Uterus (tissue), 4 donors: ENCODE results near the gene A2ML1. TPM values are rescaled to one million over a fixed set of nuclear protein-coding genes. Genes with fewer than 3 reads are reported as not detected.
"Not testable (repeated sequence)": the region's sequence is repeated elsewhere in the genome, so short reads cannot be mapped to it uniquely, and the experiment has no call there.

Experiments used
- DNase-seq, 2 donors: peaks; one replicate each; pipeline ENCODE4 v3.0.0-alpha.2; 2019 to 2020
- H3K27ac ChIP-seq, 2 donors: fragments of 200-600 bp; sonication (generic); 1 replicate in 1 of 2; 2 replicates in 1 of 2; pipeline ENCODE4 v1.5.1; 2016 to 2018
- H3K27me3 ChIP-seq, 2 donors: fragments of 200-600 bp; sonication (generic); one replicate each; pipeline ENCODE4 v1.5.1; 2018 to 2019; ENCODE audit warnings: control low read depth in 1 of 2
- H3K36me3 ChIP-seq, 2 donors: fragments of 200-600 bp; sonication (generic); one replicate each; pipeline ENCODE4 v1.5.1; 2019; ENCODE audit warnings: control low read depth in 1 of 2
- H3K4me1 ChIP-seq, 2 donors: fragments of 200-600 bp; sonication (generic); one replicate each; pipeline ENCODE4 v1.5.1; 2018 to 2019; ENCODE audit warnings: control low read depth in 1 of 2
- H3K4me3 ChIP-seq, 2 donors: fragments of 200-600 bp; sonication (generic); 1 replicate in 1 of 2; 2 replicates in 1 of 2; pipeline ENCODE4 v1.5.1; 2018 to 2019; ENCODE audit warnings: mild to moderate bottlenecking in 1 of 2
- H3K9me3 ChIP-seq, 2 donors: fragments of 200-600 bp; sonication (generic); one replicate each; pipeline ENCODE4 v1.5.1; 2019; ENCODE audit warnings: control low read depth in 1 of 2
- POLR2A ChIP-seq, 2 donors: fragments of 450-650 bp; IDR thresholded peaks; one replicate each; pipeline ENCODE4 v1.6.1; 2016; ENCODE audit warnings: antibody characterized with exemption in 2 of 2, mild to moderate bottlenecking in 1 of 2, moderate library complexity in 1 of 2
- intact Hi-C: fragments of 100-400 bp; cut with DNase I; formaldehyde crosslinking; loops from one replicate; pipeline ENCODE4 v1.15.1; 2023; ENCODE audit warnings: low total_unique reads
- total RNA-seq, 4 donors: library from RNA; depleted of rRNA in 3 of 4; stranded (reverse); fragments of >200 nt in 3 of 4; gene quantifications; one replicate each; pipeline versions ENCODE4 v1.1.0 to v1.2.4, GENCODE V29; 2014 to 2023
- TF ChIP-seq, protein P1 (sequence below), 4 experiments: fragments of 200-600 bp in 2 of 4; fragments of 450-650 bp in 2 of 4; sonication (generic) in 2 of 4; IDR thresholded peaks; one replicate each; pipeline ENCODE4 v1.5.1; 2016 to 2019; ENCODE audit warnings: antibody characterized with exemption in 4 of 4, mild to moderate bottlenecking in 2 of 4, moderate library complexity in 1 of 4
- donor health status: DM: yes; HTN: yes; CAD: no.

The A2ML1 gene
- total RNA-seq, 4 donors from 2014 or later = 1.0 to 1.5 TPM; not detected in 2

DNA sequence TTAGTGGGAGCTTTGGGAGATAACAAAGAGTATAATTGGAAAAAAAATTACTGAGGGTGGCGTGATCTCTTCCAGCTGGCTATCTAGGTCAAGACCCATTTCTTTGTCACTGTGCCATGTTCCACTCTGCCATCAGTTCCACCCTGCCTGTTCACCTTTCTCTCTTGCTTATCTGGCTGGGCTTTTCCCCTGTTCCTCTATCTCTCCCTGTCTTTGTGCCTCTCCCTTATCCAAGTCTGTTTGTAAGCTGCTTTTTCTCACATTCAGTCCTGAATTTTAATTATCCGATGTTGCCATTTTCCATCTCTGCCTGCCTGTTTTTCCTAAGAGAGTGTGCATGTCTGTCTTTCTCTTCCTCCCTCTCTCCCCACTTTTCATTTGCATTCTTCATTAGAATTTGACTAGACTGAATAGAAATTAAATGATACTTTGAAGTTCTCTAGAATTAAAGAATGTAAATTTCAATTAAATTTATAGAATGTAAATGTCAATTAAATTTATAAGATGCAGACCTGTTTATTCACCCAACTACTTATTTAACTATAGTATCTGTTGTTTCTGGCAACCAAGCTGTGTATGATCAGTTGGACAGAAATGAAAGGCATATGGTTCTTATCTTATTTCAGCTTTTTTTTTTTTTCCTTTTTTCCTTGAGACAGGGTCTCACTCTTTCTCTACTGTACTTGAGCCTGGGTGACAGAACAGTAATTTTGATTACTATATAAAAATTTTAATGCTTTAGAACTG is 40.9 kb upstream of the A2ML1 start:
- H3K27ac ChIP-seq = no peak overlapping the region
- intact Hi-C loops = no loop called here
- no peaks in the 10 kb centered on the region for H3K36me3 ChIP-seq
- no peak overlapping the region for H3K4me3 ChIP-seq
- no peaks in the 10 kb centered on the region for H3K9me3 ChIP-seq
- H3K27me3 ChIP-seq = no peaks in the 10 kb centered on the region
- no peak for DNase-seq
- no peaks in the 10 kb centered on the region for H3K4me1 ChIP-seq
- TF ChIP-seq, protein P1, sequence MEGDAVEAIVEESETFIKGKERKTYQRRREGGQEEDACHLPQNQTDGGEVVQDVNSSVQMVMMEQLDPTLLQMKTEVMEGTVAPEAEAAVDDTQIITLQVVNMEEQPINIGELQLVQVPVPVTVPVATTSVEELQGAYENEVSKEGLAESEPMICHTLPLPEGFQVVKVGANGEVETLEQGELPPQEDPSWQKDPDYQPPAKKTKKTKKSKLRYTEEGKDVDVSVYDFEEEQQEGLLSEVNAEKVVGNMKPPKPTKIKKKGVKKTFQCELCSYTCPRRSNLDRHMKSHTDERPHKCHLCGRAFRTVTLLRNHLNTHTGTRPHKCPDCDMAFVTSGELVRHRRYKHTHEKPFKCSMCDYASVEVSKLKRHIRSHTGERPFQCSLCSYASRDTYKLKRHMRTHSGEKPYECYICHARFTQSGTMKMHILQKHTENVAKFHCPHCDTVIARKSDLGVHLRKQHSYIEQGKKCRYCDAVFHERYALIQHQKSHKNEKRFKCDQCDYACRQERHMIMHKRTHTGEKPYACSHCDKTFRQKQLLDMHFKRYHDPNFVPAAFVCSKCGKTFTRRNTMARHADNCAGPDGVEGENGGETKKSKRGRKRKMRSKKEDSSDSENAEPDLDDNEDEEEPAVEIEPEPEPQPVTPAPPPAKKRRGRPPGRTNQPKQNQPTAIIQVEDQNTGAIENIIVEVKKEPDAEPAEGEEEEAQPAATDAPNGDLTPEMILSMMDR (IDR thresholded peaks at IDR 0.05) = no peak
- TF ChIP-seq POLR2A (IDR thresholded peaks at IDR 0.05) = no peak

DNA sequence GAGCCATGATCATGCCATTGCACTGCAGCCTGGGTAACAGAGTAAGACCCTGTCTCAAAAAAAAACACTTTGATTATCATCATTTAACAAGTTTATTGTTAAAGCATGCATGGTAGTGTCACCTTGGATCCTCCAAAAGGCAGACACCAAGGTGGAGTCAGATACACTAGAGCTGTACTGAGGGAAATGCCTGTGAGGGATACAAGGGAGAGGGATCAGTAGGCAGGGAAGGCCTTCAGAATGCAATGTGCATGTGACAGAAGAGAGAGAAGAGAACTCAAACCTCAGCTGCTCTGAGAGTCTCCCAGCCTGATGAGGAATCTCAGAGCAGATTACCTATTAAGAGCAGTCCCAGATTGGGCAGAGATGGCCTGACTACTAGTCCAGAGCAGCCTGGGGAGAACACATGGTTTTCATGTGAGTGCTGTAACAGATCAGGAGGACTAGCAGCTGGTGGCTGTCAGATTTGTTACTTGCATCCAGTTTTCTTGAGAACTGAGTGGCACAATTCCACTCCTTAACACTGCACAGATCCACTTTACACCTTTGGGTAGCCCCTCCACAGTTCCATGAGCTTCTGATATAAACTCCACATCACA is 38.0 kb upstream of the A2ML1 start:
- intact Hi-C loops = no loop called here
- H3K27ac ChIP-seq = no peak overlapping the region
- TF ChIP-seq POLR2A (IDR thresholded peaks at IDR 0.05) = no peak
- TF ChIP-seq, protein P1 (IDR thresholded peaks at IDR 0.05) = no peak
- H3K4me3 ChIP-seq = no peak overlapping the region
- no peaks in the 10 kb centered on the region for H3K36me3 ChIP-seq
- DNase-seq = no peak
- H3K4me1 ChIP-seq = no peaks in the 10 kb centered on the region
- H3K27me3 ChIP-seq = no peaks in the 10 kb centered on the region
- no peaks in the 10 kb centered on the region for H3K9me3 ChIP-seq

DNA sequence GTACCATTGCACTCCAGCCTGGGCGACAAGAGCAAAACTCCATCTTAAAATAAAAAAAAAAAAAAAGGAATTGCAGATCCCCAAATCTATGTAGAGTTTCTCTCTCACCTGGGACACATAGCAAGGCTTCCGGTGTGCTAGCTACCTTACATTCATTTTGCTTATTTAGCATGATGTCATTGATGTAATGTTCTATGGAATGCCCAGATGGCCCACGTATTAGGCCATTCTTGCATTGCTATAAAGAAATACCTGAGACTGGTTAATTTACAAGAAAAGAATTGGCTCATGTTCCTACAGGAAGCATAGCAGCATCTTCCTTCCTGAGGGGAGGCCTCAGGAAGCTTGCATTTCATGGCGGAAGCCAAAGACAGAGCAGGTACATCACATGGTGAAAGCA is 36.9 kb upstream of the A2ML1 start:
- no peaks in the 10 kb centered on the region for H3K27me3 ChIP-seq
- H3K4me3 ChIP-seq = no peak overlapping the region
- intact Hi-C loops = no loop called here
- no peak for TF ChIP-seq POLR2A (IDR thresholded peaks at IDR 0.05)
- TF ChIP-seq, protein P1 (IDR thresholded peaks at IDR 0.05) = no peak
- no peak for DNase-seq
- no peaks in the 10 kb centered on the region for H3K4me1 ChIP-seq
- no peak overlapping the region for H3K27ac ChIP-seq
- no peaks in the 10 kb centered on the region for H3K9me3 ChIP-seq
- H3K36me3 ChIP-seq = no peaks in the 10 kb centered on the region

DNA sequence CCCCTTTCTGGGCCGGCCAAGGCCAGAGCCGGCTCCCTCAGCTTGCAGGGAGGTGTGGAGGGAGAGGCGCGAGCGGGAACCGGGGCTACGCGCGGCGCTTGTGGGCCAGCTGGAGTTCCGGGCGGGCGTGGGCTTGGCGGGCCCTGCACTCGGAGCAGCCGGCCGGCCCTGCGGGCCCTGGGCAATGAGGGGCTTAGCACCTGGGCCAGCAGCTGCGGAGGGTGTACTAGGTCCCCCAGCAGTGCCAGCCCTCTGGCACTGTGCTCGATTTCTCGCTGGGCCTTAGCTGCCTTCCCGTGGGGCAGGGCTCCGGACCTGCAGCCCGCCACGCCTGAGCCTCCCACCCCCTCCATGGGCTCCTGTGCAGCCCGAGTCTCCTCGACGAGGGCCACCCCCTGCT is 35.2 kb upstream of the A2ML1 start:
- H3K4me3 ChIP-seq, DNase-seq, H3K27me3 ChIP-seq, H3K36me3 ChIP-seq, H3K4me1 ChIP-seq, intact Hi-C loops, H3K27ac ChIP-seq, H3K9me3 ChIP-seq: not testable (repeated sequence)

DNA sequence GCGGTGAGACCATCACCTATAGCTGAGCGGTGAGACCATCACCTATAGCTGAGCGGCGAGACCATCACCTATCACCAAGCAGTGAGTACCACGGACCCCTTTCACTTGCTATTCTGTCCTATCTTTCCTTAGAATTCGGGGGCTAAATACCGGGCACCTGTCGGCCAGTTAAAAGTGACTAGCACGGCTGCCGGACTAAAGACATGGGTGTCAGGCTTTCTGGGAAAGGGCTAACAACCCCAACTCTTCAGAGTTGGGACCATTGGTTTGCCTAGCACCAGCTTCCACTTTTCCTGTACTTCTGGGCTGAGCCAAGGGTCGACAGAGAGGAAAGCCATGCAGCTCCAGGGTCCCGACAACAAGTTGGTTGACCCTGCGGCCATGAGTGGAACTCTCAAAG is 33.7 kb upstream of the A2ML1 start:
- DNase-seq, H3K9me3 ChIP-seq, H3K36me3 ChIP-seq, H3K4me3 ChIP-seq, intact Hi-C loops, H3K4me1 ChIP-seq, H3K27me3 ChIP-seq, H3K27ac ChIP-seq: not testable (repeated sequence)

DNA sequence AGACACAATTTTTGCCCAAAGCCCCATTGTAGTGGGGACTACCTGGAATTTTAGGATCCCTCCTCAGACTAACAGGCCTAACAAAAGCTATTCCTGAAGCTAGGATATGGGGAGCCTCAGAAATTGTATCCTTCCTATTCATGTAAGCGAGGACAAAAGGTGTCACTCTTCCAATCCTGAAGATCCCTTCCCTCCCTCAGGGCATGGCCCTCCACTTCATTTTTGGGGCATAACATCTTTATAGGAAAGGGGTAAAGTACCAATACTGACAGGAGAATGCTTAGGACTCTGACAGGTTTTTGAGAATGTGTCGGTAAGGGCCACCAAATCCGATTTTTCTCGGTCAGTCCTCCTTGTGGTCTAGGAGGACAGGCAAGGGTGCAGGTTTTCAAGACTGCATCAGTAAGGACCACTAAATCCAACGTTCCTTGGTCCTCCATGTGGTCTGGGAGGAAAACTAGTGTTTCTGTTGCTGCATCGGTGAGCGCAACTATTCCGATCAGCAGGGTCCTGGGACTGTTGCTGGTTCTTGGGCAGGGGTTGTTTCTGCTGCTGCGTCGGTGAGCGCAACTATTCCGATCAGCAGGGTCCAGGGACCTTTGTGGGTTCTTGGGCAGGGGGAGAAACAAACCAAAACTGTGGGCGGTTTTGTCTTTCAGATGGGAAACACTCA is 32.9 kb upstream of the A2ML1 start:
- intact Hi-C loops = not testable (repeated sequence)

DNA sequence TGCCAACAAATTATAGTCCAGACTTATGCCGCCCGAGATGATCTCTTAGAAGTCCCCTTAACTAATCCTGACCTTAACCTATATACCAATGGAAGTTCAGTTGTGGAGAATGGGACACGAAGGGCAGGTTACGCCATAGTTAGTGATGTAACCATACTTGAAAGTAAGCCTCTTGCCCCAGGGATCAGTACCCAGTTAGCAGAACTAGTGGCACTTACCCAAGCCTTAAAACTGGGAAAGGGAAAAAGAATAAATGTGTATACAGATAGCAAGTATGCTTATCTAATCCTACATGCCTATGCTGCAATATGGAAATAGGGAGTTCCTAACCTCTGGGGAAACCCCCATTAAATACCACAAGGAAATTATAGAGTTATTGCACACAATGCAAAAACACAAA is 29.2 kb upstream of the A2ML1 start:
- H3K36me3 ChIP-seq, H3K4me1 ChIP-seq, H3K4me3 ChIP-seq, H3K9me3 ChIP-seq, intact Hi-C loops, DNase-seq, H3K27me3 ChIP-seq, H3K27ac ChIP-seq: not testable (repeated sequence)

More for the DNA sequence above, 32.9 kb upstream of the A2ML1 start:
- not testable (repeated sequence) for H3K4me3 ChIP-seq, H3K9me3 ChIP-seq, DNase-seq, H3K27me3 ChIP-seq, H3K4me1 ChIP-seq, H3K27ac ChIP-seq, H3K36me3 ChIP-seq

DNA sequence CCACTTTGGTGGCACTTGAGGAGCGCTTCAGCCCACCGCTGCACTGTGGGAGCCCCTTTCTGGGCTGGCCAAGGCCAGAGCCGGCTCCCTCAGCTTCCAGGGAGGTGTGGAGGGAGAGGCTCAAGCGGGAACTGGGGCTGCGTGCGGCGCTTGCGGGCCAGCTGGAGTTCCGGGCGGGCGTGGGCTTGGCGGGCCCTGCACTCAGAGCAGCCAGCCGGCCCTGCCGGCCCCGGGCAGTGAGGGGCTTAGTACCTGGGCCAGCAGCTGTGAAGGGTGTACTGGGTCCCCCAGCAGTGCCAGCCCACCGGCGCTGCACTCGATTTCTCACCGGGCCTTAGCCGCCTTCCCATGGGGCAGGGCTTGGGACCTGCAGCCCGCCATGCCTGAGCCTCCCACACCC is 27.8 kb upstream of the A2ML1 start:
- DNase-seq, H3K4me3 ChIP-seq, intact Hi-C loops, H3K36me3 ChIP-seq, H3K27me3 ChIP-seq, H3K27ac ChIP-seq, H3K9me3 ChIP-seq, H3K4me1 ChIP-seq: not testable (repeated sequence)
